Muscle of leg (tissue), 16 donors: ENCODE measurements around the gene SRRD. TPM values are rescaled to one million over a fixed set of nuclear protein-coding genes. Genes with fewer than 3 reads are reported as not detected.
"Not testable (repeated sequence)": the region's sequence is repeated elsewhere in the genome, so short reads cannot be mapped to it uniquely, and the experiment has no call there.

ENCODE experiments used
- DNase-seq: peaks from one replicate; pipeline ENCODE4 v3.0.0; 2013
- H3K27ac ChIP-seq: one replicate; pipeline ENCODE4 v1.5.1; 2013; ENCODE audit warnings: mild to moderate bottlenecking, low read length, control low read depth
- H3K27me3 ChIP-seq: one replicate; pipeline ENCODE4 v1.6.1; 2013; ENCODE audit warnings: low read length; ENCODE audit not compliant: control insufficient read depth, insufficient read depth
- H3K36me3 ChIP-seq: one replicate; pipeline ENCODE4 v1.6.1; 2013; ENCODE audit warnings: low read length; ENCODE audit not compliant: control insufficient read depth, insufficient read depth
- H3K4me1 ChIP-seq: one replicate; pipeline ENCODE4 v1.6.1; 2013; ENCODE audit warnings: low read length; ENCODE audit not compliant: control insufficient read depth, insufficient read depth
- H3K4me3 ChIP-seq: one replicate; pipeline ENCODE4 v1.5.1; 2013; ENCODE audit warnings: low read length, control low read depth
- H3K9me3 ChIP-seq: replicated peaks from 2 replicates; pipeline ENCODE4 v1.6.1; 2013; ENCODE audit warnings: low read depth, low read length; ENCODE audit not compliant: control insufficient read depth
- WGBS: methylation state at CpG from one replicate; pipeline ENCODE4 v1.1.5; 2013; ENCODE audit warnings: missing lambda C conversion rate; ENCODE audit not compliant: insufficient coverage; 5-methylcytosine and 5-hydroxymethylcytosine counted together
- long read RNA-seq, 11 donors: transcript quantifications; one replicate each; lab custom pipeline, GENCODE V29; 2026
- polyA plus RNA-seq, 8 donors: library from polyadenylated mRNA; unstranded; fragments of 120-200 nt; gene quantifications; one replicate each; pipeline versions ENCODE4 v1.2.1 to v1.2.3, GENCODE V29; 2013; ENCODE audit warnings: inconsistent platforms in 1 of 8, low replicate concordance in 1 of 8; ENCODE audit not compliant: insufficient read length in 8 of 8, insufficient read depth in 1 of 8
- total RNA-seq: library from RNA; stranded (reverse); fragments of 120-200 nt; gene quantifications from one replicate; pipeline ENCODE4 v1.2.4, GENCODE V29; 2013

SRRD gene, protein sequence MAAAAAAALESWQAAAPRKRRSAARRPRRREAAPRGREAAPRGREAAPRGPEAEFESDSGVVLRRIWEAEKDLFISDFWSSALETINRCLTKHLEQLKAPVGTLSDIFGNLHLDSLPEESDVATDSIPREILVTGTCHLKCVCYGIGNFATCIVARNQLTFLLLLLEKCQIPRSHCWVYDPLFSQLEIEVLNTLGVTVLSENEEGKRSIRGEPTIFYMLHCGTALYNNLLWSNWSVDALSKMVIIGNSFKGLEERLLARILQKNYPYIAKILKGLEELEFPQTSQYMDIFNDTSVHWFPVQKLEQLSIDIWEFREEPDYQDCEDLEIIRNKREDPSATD
- total RNA-seq, result 18.9 TPM
- 10 to 100 TPM; 19.4 to 24.2 (median 22.8) TPM for polyA plus RNA-seq
- long read RNA-seq, donor 1, full-length matches to known transcripts, result 3 of 3 reads
- long read RNA-seq, donor 1, partial matches to known transcripts, result 0 of 3 reads
- long read RNA-seq, donor 1, other reads (novel, unspliced or antisense), result 0 of 3 reads
- long read RNA-seq, donor 2, full-length matches to known transcripts, result 1 of 1 reads
- long read RNA-seq, donor 2, partial matches to known transcripts, result 0 of 1 reads
- long read RNA-seq, donor 2, other reads (novel, unspliced or antisense), result 0 of 1 reads
- long read RNA-seq, donor 3, full-length matches to known transcripts, result 5 of 32 reads
- long read RNA-seq, donor 3, partial matches to known transcripts, result 19 of 32 reads
- long read RNA-seq, donor 3, other reads (novel, unspliced or antisense), result 8 of 32 reads
- long read RNA-seq, donor 4, result 0 reads
- long read RNA-seq, donor 5, full-length matches to known transcripts, result 19 of 19 reads
- long read RNA-seq, donor 5, partial matches to known transcripts, result 0 of 19 reads
- long read RNA-seq, donor 5, other reads (novel, unspliced or antisense), result 0 of 19 reads
- long read RNA-seq, donor 6, full-length matches to known transcripts, result 8 of 8 reads
- long read RNA-seq, donor 6, partial matches to known transcripts, result 0 of 8 reads
- long read RNA-seq, donor 6, other reads (novel, unspliced or antisense), result 0 of 8 reads
- long read RNA-seq, donor 7, full-length matches to known transcripts, result 7 of 32 reads
- long read RNA-seq, donor 7, partial matches to known transcripts, result 20 of 32 reads
- long read RNA-seq, donor 7, other reads (novel, unspliced or antisense), result 5 of 32 reads
- long read RNA-seq, donor 8, full-length matches to known transcripts, result 3 of 3 reads
- long read RNA-seq, donor 8, partial matches to known transcripts, result 0 of 3 reads
- long read RNA-seq, donor 8, other reads (novel, unspliced or antisense), result 0 of 3 reads
- long read RNA-seq, donor 9, full-length matches to known transcripts, result 1 of 1 reads
- long read RNA-seq, donor 9, partial matches to known transcripts, result 0 of 1 reads
- long read RNA-seq, donor 9, other reads (novel, unspliced or antisense), result 0 of 1 reads
- long read RNA-seq, donor 10, full-length matches to known transcripts, result 7 of 12 reads
- long read RNA-seq, donor 10, partial matches to known transcripts, result 0 of 12 reads
- long read RNA-seq, donor 10, other reads (novel, unspliced or antisense), result 5 of 12 reads
- long read RNA-seq, donor 11, full-length matches to known transcripts, result 6 of 19 reads
- long read RNA-seq, donor 11, partial matches to known transcripts, result 8 of 19 reads
- long read RNA-seq, donor 11, other reads (novel, unspliced or antisense), result 5 of 19 reads

DNA sequence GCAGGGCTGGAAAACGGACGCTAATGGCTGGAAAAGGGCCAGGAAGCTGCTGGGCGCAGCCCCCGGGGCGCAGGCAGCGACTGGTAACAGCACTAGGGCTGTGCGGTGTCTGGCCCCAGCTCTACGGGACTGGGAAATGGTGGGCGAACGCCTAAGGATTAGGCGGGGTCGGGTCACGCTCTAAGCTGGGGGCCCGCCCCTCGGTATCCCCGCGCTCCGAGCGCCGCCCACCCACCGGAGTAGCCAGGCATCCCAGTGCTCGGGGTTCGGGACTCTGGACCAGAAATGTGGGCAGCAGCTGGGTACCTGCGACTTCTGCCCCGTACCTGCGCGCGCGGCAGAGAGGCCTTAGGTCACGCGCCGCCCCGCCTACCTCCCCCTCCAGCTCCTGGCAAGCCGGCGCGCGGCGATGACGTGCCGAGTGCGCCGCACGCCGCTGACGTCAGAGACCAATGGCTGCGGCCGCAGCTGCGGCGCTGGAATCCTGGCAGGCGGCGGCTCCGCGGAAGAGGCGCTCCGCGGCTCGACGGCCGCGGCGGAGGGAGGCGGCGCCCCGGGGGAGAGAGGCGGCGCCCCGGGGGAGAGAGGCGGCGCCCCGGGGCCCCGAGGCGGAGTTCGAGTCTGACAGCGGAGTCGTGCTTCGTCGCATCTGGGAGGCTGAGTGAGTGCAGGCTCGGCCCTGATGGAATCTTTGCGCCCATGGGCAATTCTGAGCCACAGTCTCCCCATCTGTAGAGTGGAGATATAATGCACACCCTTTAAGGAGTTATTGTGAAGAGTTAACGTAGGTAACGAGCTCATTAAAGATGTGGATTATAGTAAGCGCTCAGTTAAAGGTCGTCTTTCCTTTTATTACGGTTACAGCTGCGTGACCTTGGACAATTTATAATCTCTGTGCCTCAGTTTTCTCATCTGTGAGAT is at the start of gene SRRD, which contains the start of gene HPS4:
Gene SRRD (plus strand): TSS at position 439 of the 921 bp plus-strand sequence. CDS start 14 bp downstream, at position 453.
Gene HPS4 (minus strand): TSS at position 345 of the 921 bp plus-strand sequence. CDS start 2,021 bp downstream, outside the sequence.
- WGBS, result under 1% methylated on average over 82 of the region's 85 CpGs
- Histone ChIP-seq H3K9me3 (no peaks in the 10 kb centered on the region), H3K4me3 (peak within 1 kb of the TSS; percentile 90), H3K27me3 (no peaks in the 10 kb centered on the region), H3K36me3 (peaks cover 29% of the 10 kb centered on the region), H3K27ac (peak within 1 kb of the TSS; percentile 95), H3K4me1 (peaks cover 20% of the 10 kb centered on the region)
- peak; percentile 96 for DNase-seq

DNA sequence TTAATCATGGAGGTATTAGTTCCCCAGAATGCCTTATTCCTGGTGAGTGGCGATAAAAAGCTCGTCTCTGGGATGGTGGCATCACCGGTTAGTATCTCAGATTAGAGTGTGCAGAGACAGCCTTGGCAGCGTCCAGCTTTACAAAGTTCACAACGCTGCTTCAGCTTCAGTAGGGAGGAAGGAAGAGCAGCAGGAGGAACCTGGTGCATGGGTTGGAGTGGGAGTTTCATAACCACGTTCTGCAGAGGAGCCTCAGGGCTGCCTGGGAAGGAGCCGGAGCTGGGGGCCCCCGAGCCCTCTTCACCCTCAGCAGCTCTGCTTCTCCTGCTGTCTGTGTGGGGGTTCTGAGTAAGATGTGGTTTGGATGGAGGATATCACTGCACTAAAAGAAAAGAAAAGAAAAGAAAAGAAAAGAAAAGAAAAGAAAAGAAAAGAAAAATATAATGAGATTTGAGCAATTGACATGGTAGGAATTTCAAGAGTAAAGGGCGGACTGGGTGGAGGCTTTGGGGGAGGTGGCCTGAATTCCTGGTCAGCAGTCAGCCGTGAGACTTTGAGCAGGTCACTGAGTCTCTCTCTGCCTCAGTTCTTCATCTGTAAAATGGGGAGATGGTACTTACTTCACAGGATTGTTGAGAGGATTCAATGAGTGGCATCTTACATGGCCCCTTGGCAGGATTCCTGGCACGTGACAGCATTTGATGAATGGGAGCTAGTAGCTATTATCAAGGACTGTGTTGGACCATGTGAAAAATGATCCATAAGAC is 48.2 kb upstream of the SRRD start:
- WGBS, result 80% methylated on average over 10 of the region's 11 CpGs

DNA sequence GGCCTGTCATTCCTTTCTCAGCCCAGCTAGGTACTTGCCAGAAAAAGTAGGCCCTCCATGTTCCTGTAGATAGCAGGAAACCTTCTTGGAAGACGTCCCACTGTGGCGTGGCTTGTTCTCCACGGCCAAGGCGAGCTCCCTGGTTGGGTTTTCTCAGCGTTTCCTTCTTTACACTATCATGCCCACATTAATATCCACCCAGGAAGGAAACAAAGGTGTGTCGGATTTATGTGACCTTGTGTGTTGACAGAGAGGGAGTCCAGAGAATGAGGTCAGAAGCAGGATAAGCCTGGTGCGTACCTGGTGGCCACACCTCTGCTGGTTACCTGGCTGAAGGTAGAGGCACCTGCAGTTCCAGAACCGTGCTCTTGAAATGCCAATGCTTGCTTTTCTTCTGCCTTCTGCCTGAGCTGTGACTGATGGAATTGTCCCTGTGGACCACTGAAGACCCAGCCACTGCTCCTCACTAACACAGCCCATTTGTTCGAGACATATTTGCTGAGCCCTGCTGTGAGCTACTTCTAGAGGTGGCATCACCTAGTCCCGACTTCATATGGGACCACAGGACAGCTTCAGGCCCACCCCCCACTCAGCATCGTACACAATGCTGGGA is 46.7 kb upstream of the SRRD start:
- H3K9me3 ChIP-seq, result no peaks in the 10 kb centered on the region
- H3K36me3 ChIP-seq, result no peaks in the 10 kb centered on the region
- no peak for DNase-seq
- no peak overlapping the region for H3K27ac ChIP-seq
- H3K4me1 ChIP-seq, result no peaks in the 10 kb centered on the region
- no peak overlapping the region for H3K4me3 ChIP-seq
- no peaks in the 10 kb centered on the region for H3K27me3 ChIP-seq
- 83% methylated on average over 4 of the region's 11 CpGs for WGBS

More for the DNA sequence above, 48.2 kb upstream of the SRRD start:
- H3K9me3 ChIP-seq, result no peaks in the 10 kb centered on the region
- H3K4me3 ChIP-seq, result no peak overlapping the region
- H3K36me3 ChIP-seq, result no peaks in the 10 kb centered on the region
- no peaks in the 10 kb centered on the region for H3K4me1 ChIP-seq
- H3K27ac ChIP-seq, result no peak overlapping the region
- H3K27me3 ChIP-seq, result peaks cover 4% of the 10 kb centered on the region
- DNase-seq, result no peak

DNA sequence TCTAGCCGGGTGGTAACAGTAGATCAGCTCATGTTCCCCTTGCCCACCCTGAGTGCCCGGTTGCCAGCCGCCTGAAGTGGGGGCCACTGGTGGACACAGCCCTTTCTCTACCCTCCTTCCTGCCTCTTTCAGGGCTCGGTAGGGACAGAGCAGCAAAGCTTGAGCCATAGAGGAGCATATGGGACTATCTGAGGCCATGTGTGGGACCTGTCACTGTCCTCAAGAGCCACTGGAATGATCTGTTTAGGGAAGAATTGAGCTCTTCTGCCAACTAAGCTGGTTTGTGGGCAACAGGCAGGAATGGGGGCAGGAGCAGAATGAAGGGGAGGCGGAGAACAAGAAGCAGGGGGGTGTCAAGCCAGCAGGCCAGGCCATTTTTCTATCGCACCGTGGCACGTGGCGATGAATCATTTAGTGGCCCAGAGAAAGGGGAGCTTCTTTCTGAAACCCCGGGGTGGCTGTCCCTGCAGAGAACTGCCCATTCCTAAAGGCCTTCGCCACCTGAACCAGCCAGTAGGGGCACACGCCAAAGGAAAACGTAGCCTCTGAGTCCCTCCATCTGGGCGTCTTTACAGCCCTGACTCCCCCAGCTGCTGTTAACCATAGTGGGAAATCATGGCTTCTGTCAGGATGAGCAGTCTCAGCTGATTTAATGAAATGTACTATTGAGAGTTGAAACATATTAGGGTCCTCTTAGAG is 45.8 kb upstream of the SRRD start:
- WGBS, result 87% methylated on average over 9 of the region's 14 CpGs
- Histone ChIP-seq H3K4me1 (no peaks in the 10 kb centered on the region), H3K27ac (no peak overlapping the region), H3K36me3 (no peaks in the 10 kb centered on the region), H3K27me3 (no peaks in the 10 kb centered on the region), H3K4me3 (no peak overlapping the region), H3K9me3 (no peaks in the 10 kb centered on the region)
- DNase-seq, result no peak

DNA sequence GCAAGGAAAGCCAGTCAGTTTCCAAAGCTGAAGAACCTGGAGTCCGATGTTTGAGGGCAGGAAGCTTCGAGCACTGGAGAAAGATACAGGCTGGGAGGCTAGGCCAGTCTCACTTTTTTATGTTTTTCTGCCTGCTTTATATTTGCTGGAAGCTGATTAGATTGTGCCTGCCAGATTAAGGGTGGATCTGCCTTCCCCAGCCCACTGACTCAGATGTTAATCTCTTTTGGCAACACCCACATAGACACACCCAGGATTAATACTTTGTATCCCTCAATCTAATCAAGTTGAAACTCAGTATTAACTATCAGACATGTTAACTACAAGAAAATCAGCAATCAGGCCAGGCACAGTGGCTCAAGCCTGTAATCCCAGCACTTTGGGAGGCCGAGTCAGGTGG is 44.9 kb upstream of the SRRD start:
- not testable (repeated sequence) for H3K36me3 ChIP-seq, H3K4me3 ChIP-seq, H3K27me3 ChIP-seq, H3K9me3 ChIP-seq, H3K4me1 ChIP-seq, H3K27ac ChIP-seq, DNase-seq
- 90% methylated on average over 2 of the region's 3 CpGs for WGBS

DNA sequence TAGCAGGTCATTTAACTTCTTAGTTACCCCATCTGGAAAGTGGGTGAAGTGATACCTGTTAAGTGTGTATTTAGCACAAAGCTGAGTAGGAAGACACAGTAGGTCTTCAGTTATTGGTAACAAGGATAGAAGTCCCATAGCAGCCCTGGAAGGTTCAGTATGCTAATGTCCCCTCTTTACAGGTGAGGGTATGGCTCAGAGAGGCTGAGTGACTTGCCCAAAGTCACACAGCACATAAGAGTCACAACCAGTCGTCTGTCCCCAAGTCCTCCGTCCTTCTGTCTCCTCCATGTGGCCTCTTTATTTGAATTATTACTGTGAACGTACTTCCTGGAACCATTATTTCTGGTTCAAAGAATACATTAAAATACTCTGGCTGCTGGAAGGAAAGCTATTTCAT is 44.1 kb upstream of the SRRD start:
- no CpG with 5 or more reads among the region's 3 CpGs for WGBS
- no peak overlapping the region for H3K27ac ChIP-seq
- no peak overlapping the region for H3K4me3 ChIP-seq
- H3K36me3 ChIP-seq, result no peaks in the 10 kb centered on the region
- H3K9me3 ChIP-seq, result no peaks in the 10 kb centered on the region
- no peaks in the 10 kb centered on the region for H3K27me3 ChIP-seq
- no peaks in the 10 kb centered on the region for H3K4me1 ChIP-seq
- no peak for DNase-seq

DNA sequence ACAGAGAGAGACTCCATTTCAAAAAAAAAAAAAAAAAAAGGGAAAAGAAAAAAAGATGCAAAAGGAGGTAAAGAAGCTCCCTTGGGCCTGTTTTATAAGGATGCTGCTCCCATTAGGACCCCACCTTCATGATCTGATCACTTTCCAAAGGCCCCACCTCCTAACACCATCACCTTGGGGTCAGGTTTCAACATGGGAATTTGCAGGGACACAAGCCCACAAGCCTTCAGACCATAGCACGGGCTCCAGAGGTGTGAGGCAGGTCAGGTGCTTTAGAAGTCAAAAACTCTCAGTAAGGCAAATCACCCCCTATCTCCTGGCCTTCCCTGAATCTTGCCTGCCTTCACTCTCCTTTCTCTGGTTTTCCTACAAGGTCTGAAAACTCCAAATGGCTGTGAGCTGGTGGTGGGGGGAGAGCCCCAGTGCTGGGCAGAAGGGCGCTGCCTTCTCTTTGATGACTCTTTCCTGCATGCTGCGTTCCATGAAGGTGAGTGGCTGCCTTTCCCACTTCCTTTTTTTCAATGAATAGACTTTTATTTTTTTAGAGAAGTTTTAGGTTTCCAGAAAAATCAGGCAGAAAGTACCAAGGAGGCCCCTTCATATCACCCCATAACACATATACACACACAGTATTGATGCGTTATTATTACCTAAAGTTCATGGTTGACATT is 41.5 kb upstream of the SRRD start:
- Histone ChIP-seq H3K9me3 (no peaks in the 10 kb centered on the region), H3K36me3 (no peaks in the 10 kb centered on the region), H3K4me3 (no peak overlapping the region), H3K27me3 (no peaks in the 10 kb centered on the region), H3K4me1 (peaks cover 7% of the 10 kb centered on the region), H3K27ac (no peak overlapping the region)
- no peak for DNase-seq
- 100% methylated on average over 1 of the region's 4 CpGs for whole genome bisulfite sequencing
